Left renal pelvis (tissue), 4 donors: Measurements from ENCODE around the gene CEACAM21. TPM values are rescaled to one million over a fixed set of nuclear protein-coding genes. Genes with fewer than 3 reads are reported as not detected.

Source experiments
- DNase-seq, 4 donors: peaks; one replicate each; pipeline ENCODE4 v3.0.0-alpha.2; 2013; ENCODE audit warnings: low read depth in 4 of 4, low spot score in 3 of 4
- polyA plus RNA-seq, 4 donors: library from polyadenylated mRNA; unstranded; fragments of 120-200 nt; gene quantifications; one replicate each; pipeline ENCODE4 v1.2.1, GENCODE V29; 2013; ENCODE audit not compliant: insufficient read length in 4 of 4

Gene CEACAM21
- polyA plus RNA-seq, 4 donors = 0.87 to 2.5 (median 1.3) TPM

- DNase-seq = peak in 2 of 4 donors; percentile 26 to 30
These were observed 41.0 kb downstream of the CEACAM21 start for GRCh38 chr19:41616792-41617621.

- no peak for DNase-seq
These were observed 42.2 kb downstream of the CEACAM21 start for GRCh38 chr19:41617941-41618730.

GRCh38 chr19:41619018-41619556 lies 43.1 kb downstream of the CEACAM21 start:
- DNase-seq = no peak

GRCh38 chr19:41620171-41620570 lies 44.2 kb downstream of the CEACAM21 start:
- DNase-seq = no peak

GRCh38 chr19:41621226-41621625 lies 45.3 kb downstream of the CEACAM21 start:
- DNase-seq = no peak

GRCh38 chr19:41621654-41622053 lies 45.7 kb downstream of the CEACAM21 start:
- DNase-seq = no peak

GRCh38 chr19:41623360-41623759 lies 47.4 kb downstream of the CEACAM21 start:
- no peak for DNase-seq

GRCh38 chr19:41624515-41624914 lies 48.5 kb downstream of the CEACAM21 start:
- DNase-seq = no peak

GRCh38 chr19:41624937-41625336 lies 49.0 kb downstream of the CEACAM21 start:
- no peak for DNase-seq

- no peak for DNase-seq
These were observed 50.3 kb downstream of the CEACAM21 start for GRCh38 chr19:41626278-41626677.

- DNase-seq = no peak
These were observed 50.9 kb downstream of the CEACAM21 start, which contains the start of gene CEACAM4 for GRCh38 chr19:41626877-41627276. Gene CEACAM4 (minus strand): TSS chr19:41627074. CDS start chr19:41626963, 111 bp downstream.

GRCh38 chr19:41627966-41628675 lies 52.2 kb downstream of the CEACAM21 start:
- no peak for DNase-seq

Other genes with a start within 250 kb of the CEACAM21 start
- 10 to 100 TPM; 24.8 to 38.0 (median 32.2) TPM for gene TGFB1, start 222.2 kb upstream of the CEACAM21 start, polyA plus RNA-seq
- 10 to 100 TPM in 1 of 4 donors, 1 to 10 TPM in 3; 4.7 to 11.0 (median 7.0) TPM for gene B9D2, start 212.0 kb upstream of the CEACAM21 start, polyA plus RNA-seq
- 10 to 100 TPM in 3 of 4 donors, 1 to 10 TPM in 1; 6.5 to 27.9 (median 12.8) TPM for gene TMEM91, start 199.6 kb upstream of the CEACAM21 start, polyA plus RNA-seq
- gene EXOSC5, start 178.8 kb upstream of the CEACAM21 start, polyA plus RNA-seq = 10 to 100 TPM in 3 of 4 donors, 1 to 10 TPM in 1; 8.3 to 20.2 (median 14.2) TPM
- 10 to 100 TPM; 17.8 to 46.3 (median 30.7) TPM for gene BCKDHA, start 178.3 kb upstream of the CEACAM21 start, polyA plus RNA-seq
- 1 to 10 TPM; 2.6 to 5.7 (median 3.5) TPM for gene B3GNT8, start 148.8 kb upstream of the CEACAM21 start, polyA plus RNA-seq
- 10 to 100 TPM; 37.2 to 65.0 (median 54.2) TPM for gene DMAC2, start 136.3 kb upstream of the CEACAM21 start, polyA plus RNA-seq
- 1 to 10 TPM in 3 of 4 donors, under 1 TPM in 1; 0.14 to 5.2 (median 3.4) TPM for gene ERICH4, start 133.0 kb upstream of the CEACAM21 start, polyA plus RNA-seq
- gene CEACAM4, start 50.9 kb downstream of the CEACAM21 start, polyA plus RNA-seq = under 1 TPM in 2 of 4 donors, not detected in 2; 0.27 to 0.31 TPM
- gene CEACAM7, start 112.1 kb downstream of the CEACAM21 start, polyA plus RNA-seq = not detected
- under 1 TPM; 0.06 to 0.57 (median 0.09) TPM for gene CEACAM5, start 132.5 kb downstream of the CEACAM21 start, polyA plus RNA-seq
- under 1 TPM in 3 of 4 donors, not detected in 1; 0.11 to 0.26 (median 0.18) TPM for gene CEACAM6, start 179.4 kb downstream of the CEACAM21 start, polyA plus RNA-seq
- gene CEACAM3, start 220.4 kb downstream of the CEACAM21 start, polyA plus RNA-seq = under 1 TPM in 1 of 4 donors, not detected in 3; 0.22 TPM